Fibroblast of skin of scalp (primary cell): ENCODE measurements around the gene ARHGDIB.

Experiments
- DNase-seq: peaks from one replicate; pipeline ENCODE4 v3.0.0-alpha.2; 2013

ARHGDIB gene

DNA sequence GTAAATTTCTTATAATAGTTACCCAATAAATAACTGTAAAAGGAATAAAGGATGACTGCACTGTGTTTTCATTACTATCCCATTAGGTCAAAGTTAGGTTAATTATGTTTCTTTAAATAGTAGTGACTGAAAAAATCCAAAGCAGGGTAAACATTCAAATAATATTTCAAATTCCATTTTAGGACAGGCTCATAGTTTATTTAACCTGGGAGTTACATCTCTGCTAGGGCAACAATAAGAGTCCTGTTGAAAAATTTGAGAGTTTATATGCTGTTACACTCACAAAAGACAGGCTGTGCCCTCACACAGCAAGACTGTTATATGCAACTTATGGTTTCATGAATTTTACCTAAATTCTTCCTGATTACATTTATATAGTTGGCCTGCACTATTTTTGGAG is 31.1 kb downstream of the ARHGDIB start:
- peak; percentile 51 for DNase-seq

DNA sequence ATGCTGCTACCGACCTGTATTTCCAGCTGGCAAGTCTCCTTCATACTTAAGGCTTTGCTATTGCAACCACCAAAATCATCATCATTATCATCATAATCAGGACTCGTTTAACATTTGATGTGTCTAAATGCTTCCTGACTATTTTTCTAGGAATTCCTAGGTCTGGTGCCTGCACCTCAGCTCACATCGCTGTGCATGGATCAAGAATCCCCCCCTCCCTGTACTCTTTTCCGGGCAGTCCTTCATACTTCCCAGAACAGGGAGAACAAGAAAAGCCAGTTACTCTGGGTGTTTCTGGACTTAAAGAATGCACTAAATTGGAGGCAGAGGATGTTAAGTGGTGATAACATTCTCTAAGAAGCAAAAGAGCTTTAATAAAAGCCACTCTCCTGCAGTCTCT is 32.5 kb downstream of the ARHGDIB start:
- no peak for DNase-seq

DNA sequence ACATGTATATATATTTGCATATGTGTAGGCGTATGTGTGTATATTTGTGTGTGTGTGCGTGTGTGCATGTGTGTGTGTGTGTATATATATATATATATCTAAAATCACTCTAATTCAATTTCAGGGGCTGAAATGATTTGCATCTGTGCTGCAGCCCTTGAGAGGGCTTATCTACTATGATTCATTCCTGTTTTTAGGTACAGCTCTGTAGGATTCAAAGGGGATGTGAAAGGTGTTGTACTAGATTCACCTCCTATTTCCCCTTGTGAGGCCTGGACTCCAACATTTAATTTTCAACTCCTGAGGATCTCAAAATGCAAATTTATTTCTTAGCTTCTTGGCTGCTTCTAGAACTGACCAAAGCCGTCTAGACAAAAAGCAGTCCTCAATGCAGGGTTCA is 34.1 kb downstream of the ARHGDIB start:
- DNase-seq: no peak

DNA sequence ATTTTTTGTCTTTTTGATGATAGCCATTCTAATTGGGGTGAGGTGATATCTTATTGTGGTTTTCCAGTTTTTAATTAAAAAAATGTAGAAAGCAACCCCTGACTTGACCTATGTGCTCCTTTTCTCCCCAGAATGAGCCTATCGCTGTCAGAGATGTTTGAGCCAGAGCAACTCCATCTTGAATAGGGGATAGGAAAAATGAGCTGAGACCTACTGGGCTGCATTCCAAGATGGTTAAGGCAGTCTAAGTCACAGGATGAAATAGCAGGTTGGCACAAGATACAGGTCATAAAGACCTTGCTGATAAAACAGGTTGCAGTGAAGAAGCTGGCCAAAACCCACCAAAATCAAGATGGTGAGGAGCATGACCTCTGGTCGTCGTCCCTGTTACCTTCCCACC is 36.9 kb downstream of the ARHGDIB start:
- no peak for DNase-seq

DNA sequence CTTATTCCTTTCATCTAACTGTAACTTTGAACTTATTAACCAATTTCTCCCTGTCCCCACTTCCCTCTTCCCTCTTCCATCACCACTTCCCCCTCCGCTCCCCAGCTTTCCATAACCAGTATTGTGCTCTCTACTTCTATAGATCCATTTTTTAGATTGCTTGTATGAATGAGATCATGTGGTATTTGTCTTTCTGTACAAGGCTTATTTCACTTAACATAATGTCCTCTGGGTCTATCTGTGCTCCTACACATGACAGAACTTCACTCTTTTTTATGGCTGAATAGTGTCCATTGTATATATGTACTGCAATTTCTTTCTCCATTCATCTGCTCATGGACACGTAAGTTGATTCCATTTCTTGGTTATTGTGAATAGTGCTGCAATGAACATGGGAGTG is 37.5 kb downstream of the ARHGDIB start:
- no peak for DNase-seq

DNA sequence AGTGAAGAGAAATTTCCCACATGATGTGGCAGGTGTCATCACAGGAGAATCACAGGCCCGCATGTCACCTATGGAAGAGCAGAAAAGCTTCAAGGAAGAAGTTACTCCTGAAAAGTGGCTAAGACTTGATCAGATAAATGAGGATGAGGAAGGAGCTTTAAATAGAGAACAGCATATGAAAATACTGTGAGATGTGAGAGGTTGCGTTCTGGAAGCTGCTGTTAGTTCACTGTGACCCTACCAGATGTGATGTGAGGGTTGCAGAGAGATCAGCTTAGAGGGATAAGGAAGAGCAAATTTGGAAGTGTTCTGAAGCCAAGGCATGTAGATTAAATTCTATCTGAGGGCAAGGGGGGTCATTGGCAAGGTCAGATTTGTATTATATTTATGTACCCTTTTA is 40.2 kb downstream of the ARHGDIB start:
- no peak for DNase-seq

DNA sequence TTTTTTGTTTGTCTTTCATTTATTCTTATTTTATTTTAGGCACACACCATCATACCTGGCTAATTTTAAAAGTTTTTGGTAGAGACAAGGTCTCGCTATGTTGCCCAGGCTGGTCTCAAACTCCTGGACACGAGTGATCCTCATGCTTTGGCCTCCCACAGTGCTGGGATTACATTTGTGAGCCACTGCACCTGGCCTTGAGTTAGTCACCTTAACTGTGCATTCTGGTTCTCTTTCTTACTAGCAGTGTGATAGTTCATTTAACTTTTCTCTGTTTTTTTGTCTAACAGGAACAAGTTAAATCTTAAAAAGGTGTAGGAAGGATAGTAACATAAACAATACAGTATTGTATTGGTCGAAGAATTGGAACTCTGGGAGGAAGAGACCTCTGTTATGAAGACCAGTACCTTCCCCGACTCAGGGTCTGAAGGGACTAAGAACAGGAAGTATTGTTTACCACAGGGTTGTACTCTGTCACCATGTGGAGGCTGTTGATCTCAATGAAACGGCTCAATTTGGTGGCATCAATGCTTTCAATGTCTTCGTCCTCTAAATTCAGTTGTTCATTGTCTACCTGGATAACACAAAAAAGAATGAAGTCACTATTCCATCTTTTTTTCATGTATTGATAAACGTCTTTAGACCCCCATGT is 40.8 kb downstream of the ARHGDIB start:
- DNase-seq: no peak

DNA sequence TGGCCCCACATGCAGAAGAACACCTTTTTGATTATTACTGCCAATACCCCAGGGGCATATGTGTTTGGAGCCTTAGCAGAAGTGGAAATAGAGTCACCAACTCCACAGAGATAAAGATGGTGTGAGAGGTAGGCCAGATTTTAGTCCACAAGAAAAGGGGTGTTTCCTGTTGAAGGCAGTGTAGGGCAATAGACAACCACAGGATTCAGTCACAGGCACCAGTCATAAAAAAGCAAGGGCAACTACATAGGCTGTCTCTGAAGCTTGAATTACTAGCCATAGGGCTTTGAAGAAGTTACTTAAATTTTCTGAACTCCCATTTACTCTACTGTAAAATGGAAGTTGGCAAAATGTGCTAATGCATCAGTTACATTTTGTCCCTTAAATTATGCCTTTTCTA is 41.9 kb downstream of the ARHGDIB start:
- DNase-seq: no peak

DNA sequence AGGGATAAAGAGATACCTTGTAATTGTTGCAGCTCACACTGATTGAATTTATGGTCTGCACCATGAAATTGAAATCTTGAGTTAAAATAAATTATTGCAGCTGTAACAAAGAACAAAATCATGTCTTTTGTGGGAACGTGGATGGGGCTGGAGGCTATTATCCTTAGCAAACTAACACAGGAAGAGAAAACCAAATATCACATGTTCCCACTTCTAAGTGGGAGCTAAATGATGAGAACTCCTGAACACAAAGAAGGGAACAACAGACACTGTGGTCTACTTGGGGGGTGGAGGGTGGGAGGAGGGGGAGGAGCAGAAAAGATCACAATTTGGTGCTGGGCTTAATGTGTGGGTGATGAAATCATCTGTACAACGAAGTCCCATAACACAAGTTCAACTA is 45.7 kb downstream of the ARHGDIB start:
- DNase-seq: no peak

DNA sequence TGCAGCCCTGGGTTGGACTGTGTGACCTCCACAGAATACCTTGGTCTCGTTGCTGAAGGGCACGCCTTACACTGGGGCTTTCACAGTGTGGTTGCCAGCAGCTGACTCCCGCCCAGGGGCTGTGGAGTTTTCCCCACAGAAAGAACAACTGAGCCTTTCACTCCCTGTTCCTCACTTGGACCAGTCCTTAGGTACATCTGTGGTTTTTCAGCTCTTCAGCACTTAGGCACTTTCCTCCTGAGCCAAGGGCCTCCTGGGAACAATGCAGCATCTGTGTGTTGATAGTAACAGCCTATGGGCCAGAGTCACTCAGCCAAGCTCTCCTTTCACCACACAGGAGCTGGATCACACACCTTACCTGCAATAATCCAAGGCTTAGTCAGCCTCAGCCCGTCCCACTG is 48.0 kb downstream of the ARHGDIB start:
- no peak for DNase-seq

DNA sequence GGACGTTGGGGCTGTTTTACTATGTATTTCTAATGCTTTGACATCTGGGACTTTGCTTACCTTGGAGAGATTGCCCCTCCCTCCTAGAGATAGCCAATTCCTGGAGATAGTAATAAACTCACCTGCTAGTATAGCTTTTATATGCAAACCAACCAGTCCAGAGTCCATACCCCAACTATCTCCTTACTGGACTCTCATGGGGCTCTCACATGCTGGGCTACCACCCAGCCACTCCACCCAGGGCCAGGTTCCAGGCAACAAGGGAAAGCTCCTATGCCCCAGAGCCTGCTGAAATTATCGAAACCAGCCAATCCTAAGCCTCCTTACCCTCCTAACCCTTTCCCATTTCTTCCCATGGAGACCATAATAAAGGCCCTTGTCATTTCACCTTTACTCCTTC is 50.3 kb downstream of the ARHGDIB start:
- DNase-seq: no peak

DNA sequence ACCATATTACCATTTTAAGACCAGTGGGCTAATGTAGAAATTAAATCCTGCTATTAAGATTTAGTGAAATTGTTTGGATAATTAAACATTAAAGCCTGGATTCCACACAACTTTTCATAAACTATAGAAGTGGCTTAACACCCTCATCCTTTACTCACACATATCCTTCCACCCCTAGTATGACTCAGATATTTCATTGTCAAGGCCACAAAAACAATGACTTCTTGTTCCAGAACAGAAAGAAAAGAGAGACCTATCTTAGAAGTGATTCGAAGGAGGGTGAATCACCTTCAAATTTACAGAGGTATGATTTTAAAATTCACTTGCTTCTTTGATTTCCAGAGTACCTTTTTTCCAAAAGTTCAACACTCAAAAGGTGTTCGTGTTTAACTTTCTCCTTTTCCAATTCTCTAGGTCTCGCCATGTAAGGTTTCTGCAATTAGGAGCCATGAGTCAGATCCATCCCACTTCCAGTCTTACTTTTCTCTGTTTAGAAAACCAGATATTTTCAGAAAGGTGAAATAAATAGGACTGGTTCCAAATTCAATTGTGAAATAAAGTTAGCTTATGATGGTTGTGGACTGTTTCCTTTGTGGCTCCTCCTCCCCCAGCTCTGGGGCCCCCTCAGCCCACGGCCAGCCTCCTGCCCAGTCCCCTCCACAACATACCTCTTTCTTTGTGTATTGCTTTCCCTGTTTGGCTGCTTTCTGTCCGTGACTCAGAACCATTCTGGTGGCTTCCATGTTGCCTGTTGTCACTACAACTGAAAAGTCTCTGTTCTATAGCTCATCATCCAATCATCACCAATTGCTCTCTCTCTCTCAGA is 51.1 kb downstream of the ARHGDIB start:
- DNase-seq: no peak

DNA sequence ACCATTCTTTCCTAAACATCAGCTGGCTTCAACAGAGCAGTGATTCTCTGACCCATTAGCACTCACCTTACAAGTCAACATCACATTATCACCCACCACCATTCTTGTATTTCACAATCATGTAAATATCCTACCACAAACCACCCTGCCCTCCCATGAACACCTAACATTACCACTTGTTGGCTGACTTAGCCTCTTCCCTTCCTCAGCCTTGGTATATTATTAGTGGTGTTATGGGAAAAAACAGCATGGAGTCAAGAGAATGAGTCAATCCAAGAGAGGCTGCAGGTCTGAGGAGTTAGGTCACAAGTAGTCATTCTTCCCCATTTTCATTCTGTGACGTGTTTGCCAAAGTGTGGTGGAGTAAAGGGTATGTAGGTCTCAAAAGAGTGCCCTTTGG is 53.4 kb downstream of the ARHGDIB start:
- no peak for DNase-seq

DNA sequence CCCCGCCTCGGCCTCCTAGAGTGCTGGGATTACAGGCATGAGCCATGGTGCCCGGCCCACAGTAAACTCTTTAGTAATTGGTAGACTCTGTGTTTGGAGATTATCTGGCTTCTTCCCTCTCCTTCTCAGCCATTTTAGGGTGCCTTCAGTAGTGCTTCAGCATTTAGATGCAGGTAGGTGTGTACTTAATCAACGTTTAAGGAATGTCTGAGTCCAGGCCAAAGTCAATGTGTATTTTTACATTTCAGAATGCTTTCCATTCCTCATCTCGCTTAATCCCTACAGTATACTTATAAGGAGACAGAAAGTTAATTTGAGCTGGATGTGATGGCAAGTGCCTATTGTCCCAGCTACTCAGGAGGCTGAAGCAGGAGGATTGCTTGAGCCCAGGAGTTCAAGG is 55.3 kb downstream of the ARHGDIB start:
- no peak for DNase-seq

DNA sequence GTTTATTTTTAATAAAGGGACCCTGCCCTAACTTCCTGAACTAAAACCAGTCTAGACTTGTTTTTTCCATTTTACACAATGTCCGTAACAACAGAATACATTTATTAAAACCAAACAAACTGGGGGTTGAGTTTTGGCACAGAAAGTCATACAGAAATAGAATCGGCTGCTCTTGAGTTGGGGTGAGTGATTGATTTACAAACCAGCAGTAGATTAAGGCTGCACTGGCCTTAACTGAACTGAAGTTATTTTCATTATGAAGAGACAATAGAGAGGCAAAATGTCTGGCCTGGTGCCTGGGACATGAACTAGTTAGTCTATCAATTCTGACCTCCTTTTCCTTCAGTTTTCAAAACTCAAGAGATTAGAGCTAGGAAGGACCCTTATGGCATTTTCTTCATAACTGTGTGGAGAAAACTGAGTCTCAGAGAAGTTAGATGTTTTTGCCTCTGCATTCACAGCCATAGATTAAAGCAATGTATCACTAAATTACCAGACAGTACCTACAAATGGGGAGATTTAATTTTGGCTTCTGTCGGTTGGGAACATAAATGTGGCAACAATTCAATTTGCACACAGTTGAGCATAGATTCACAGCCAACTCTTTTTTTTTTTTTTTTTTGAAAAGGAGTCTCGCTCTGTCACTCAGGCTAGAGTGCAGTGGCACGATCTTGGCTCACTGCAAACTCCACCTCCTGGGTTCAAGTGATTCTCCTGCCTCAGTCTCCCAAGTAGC is 56.0 kb downstream of the ARHGDIB start:
- DNase-seq: no peak

DNA sequence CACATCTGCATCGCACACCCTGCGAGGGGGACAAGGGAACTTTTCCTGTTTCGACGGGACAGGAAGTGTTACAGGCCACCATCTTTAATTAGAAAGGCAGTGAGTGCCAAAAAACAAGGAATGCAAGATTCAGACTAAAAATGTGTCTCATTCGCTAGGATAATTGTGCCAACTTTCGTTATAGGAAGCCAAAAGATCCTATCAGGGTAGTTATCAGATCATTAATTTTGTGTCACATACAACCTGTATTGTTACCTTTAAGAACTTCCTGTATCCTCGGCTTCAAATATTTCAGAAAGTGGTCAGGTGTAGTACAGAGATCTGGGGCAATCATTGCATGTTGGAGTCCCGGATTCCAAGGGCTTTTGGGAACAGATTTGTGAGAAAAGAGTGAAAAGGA is 56.5 kb downstream of the ARHGDIB start:
- no peak for DNase-seq

DNA sequence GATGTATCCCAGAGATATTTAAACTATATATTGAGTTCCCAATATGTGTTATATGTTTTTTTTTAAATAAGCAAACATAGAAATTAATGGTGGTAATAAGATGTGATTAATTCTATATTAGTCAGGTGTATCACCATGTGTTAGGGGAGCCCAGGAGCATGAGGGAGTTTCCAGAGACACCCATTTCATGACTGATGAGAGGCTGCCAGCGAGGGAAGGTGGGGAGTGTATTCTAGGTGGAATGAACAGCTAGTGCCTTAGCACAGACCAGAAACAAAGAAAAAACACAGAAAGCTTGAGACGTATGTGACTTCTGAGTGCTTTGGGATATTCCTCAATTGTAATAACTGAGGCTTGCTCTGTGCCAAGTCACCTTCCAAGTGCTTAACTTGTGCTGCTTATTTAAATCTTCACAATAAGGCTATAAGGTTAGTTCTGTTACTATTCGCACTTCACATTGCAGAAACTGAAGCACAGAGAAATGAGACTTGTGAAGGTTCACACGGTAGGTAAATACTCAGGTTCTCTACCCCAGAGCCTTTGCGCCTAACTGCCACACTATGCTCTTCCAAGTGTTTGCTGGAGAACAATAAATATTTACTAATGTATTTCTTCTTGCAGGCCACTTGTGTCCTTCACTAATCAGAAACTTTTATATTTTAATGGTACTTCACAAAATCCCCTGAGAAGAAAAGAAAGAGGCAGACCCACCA is 57.9 kb downstream of the ARHGDIB start:
- DNase-seq: no peak

DNA sequence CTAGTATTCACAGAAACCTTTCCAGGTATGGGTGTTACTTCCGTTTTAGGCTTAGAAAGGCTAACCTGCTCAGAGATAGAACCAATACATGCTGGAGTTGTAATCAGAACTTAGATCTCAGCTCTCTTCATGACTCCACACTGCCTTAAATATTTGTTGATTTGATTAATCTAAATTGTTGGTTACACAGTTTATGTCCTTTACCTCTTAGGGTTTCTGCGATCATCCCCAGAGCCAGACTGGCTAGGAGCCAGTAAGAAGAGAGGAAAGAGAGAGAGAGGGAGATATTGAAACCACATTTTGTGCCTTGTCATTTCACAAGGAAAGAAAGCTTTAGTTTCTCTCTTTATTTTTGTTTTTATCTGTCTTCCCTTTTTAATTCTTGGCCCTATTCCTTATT is 58.9 kb downstream of the ARHGDIB start:
- DNase-seq: peak; percentile 22

DNA sequence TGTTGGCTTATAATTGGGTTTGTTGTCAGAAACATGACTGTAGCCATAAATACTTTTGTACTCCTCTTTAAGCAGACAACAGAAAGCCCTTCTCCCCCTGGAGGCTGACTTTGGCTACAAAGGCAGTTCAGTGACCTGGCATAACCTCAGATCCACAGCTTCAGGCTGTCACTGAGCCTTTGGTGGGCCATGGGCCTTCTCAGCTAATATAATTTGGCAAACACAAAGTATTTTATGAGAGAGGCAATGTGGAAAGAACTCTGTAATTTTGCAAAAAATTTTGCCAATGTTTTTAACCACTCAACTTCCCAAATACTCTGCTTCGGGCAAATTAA is 60.2 kb downstream of the ARHGDIB start:
- DNase-seq: no peak

DNA sequence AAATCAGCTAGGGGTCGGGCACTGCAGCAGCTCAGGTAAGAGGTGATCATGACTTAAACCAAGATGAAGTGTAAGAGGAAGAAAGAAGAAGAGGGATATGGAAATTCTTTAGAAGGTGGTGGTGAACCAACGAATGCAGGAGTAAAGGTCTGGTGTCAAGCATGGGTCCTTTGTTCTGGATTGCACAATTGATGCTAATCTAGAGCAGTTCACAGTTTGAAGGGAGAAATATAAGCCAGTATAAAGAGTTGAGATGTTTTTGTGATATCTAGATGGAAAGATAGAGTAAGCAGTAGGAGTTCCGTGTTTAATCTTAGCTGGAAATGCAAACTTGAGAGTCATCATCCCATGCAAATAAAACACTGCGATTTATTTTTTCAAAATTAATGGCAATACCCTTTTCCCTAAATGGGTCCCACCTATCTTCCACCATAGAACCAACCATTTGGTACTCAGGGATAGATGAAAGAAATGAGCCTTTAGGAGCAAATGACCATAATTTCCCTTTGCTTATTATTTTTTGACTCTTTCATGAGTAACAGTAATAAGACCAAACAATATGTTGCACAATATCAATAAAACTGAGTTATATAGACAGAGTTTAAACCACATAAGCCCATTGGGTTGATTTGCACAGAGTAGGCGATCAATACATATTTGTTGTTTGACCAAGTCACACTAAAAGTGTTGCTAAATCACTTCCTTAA is 60.7 kb downstream of the ARHGDIB start:
- DNase-seq: no peak

DNA sequence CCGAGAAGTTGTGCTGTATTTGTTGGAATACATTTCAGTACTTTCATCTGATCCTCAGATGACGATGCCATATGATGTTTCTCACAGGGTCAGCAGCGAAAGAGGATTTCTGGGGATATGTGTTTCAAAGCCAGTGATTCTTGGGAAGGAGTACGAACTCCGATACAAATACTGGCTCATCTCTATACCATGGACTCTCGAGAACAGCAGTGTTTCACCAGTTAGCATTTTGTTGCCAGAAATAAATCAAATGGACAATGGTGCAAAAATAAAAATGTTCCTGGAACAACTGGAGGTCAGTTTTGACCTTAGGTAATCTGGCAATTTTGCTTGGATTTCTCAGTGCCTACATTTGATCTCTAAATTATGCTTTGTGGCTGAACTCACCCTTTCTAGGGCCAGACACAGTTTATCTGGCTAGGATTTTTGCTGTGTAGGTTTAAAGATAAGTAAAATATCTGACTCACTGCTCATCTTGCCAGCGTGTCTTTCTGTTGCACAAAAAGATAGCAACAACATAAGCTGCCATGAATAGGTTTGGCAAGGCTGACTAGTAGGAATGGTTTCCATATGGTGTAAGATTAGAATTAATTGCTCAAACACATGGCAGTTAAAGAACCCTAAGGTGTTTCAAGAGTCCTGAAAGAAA is 64.8 kb downstream of the ARHGDIB start:
- DNase-seq: peak; percentile 48
